ENCODE measurements around the gene GNPTG.

Gene GNPTG

DNA sequence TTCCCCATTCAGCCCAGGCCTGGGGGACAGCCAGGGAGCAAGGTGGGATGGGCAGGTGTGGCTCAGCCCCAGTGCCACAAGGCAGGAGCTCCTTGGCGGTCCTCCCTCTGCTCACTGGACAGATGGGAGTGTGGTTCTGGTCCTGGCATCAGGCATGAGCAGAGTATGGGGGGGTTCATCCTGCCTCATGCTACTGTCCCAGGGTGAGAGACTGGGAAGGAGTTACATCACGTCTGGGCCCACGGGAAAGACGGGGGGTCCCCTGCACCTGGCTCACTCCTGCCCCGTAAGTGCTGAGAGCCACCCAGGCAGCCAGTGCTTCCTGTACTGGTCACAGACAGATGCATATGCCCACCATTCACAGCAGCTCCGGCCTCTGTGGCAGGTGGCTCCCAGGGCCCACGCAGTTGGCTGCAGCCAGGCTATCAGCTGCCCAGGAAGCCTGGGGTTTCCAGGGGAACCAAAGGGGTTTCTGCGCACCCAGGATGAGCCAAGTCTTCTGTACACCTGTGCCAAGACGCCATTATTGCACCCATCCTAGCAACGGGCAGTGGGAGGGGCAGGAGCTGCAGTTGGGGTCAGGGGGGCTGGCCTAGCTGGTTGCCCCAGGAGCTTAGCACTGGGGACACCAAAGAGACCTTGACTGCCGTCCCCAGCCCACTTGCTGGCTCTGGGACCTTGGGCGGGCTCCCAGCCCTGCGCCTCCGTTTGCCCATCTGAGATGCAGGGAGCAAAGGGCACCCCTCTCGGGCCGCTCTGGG lies 16.3 kb upstream of the GNPTG start:
- DNase-seq: no peak

DNA sequence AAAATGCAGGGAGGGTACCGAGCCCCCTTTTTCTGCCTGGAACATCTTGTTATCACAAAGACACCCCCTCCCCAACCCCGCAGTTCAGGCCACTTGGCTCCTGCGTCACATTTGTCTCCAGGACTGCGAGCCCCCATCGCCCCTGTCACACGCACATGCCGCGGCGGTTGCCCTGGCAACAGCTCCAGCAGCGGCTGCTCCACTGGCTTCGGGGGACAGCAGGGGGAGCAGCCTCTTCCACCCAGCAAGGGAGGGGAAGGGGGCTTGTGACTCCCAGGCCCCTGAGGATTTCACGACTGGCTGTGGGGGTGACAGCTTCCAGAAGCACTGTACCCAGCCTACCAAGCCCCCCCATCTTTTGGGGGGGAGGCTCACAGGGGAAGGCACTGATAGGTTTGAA lies 15.7 kb upstream of the GNPTG start:
- no peak for DNase-seq

DNA sequence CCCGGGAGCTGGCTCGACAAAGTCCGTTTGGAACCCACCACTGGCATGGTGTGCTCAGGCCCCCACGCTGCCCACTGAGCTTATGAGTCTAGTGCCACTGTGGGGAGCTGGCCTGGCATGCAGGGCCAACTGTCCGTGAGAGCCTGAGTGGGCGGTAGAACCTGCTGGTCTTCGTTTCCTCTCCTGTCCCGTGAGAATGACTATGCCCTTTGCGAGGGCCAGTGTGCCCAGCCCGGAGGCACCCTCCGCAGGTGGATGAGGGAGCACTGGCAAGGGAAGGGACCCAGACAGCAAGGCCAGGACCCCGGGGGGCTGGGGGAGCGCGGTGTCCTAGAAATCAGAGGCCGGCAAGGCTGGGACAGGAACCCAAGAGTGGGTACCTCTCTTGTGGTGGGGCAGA lies 15.1 kb upstream of the GNPTG start:
- DNase-seq: no peak

DNA sequence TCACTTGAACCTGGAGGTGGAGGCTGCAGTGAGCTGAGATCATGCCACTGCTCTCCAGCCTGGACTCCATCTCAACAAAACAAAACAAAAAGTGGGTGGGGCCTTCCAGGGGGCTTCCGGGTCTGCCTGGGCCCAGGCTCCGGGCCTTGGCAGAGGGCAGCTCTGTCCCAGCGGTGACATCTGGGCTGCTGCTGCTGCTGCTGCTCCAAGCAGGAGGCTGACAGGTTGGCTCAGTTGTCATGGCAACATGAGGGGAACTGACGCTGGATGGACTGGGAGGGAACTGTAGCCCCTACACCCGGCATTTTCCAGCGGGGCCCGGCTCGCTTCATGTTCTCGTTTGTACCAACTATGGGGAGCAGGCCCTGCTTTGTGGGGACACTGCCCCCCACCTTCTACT lies 14.2 kb upstream of the GNPTG start:
- no peak for DNase-seq

DNA sequence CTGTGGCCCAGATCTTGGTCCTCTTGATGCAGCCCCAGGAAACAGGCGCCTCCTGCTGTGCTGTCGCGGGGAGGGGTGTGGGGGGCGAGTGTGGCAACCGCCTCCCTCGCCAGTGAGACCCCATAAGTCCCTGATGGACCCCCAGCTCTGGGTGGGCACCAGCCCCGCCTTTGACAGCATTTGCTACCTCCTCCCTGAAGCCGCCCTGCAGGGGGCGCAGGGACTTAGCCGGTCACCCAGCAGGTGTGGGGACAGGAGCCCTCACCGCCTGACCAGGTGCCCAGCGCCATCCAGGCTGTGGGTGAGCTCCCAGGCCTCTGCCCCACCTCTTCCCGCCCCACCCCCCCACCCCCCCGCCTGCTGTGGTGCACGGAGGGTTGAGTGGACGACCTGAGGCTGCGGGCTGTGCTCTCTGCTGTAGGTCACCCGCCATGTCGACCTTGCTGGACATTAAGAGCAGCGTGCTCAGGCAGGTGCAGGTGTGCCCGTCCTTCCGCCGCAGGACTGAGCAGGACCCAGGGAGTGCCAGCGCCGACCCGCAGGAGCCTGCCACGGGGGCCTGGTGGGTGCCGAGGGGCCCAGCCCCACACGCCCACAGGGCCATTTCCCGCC lies 13.5 kb upstream of the GNPTG start:
- peak; percentile 36 for DNase-seq

DNA sequence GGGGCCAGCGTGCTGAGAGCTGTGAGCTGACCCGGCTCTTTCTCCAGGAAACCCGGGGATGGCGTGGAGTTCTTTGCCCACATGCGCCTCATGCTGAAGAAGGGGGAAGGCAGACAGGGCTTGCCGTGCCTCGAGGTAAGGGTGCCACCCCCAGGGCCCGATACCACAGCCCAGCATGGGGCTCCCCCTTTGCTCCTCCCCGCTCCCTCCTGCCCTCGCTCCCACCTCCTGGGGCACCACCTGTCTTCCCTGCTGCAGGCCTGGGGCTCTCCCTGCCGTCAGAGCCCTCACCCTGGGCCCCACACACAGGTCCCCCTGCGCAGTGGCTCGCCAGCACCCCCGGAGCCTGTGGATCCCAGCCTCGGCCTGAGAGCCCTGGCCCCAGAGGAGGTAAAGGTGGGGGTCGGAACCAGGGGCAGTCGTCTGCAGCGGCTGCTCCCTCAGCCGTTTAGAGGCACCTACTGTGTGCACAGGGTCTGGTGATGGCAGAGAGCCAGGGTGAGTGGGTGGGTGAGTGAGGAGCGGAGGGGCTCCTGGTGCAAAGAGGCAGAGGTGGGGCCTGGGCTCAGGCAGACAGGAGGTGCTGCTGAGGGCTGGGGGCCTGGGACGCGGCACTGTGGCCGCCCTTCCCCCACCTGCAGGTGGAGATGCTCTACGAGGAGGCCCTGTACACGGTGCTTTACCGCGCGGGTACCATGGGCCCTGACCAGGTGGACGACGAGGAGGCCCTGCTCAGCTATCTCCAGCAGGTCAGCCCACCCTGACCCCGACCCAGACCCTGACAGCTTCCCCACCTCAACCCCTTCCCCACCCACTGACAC lies 12.7 kb upstream of the GNPTG start:
- DNase-seq: no peak

DNA sequence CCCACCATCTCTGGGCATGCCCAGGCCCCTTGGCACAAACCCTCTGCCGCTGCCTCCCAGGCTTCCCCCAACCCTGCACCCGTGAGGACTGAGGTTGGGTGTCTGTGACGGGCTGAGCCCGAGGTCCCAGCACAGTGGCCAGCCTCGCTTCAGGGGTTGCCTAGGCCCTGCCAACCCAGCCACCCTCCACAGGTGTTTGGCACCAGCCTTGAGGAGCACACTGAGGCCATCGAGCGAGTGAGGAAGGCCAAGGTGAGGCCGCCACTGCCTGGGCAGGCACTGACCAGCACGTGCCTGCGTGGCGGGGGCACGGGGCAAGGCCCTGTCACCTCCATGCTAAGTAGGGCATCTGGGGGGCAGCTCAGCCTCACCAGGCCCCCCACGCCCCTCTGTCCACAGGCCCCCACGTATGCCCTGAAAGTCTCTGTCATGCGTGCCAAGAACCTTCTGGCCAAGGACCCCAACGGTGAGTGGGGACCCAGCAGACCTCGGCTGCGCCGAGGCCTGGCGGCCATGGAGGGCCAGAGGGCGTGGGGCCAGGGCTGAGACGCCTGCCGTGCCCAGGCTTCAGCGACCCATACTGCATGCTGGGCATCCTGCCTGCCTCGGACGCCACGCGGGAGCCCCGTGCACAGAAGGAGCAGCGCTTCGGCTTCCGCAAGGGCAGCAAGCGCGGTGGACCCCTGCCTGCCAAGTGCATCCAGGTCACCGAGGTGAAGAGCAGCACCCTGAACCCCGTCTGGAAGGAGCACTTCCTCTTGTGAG lies 10.8 kb upstream of the GNPTG start:
- no peak for DNase-seq

DNA sequence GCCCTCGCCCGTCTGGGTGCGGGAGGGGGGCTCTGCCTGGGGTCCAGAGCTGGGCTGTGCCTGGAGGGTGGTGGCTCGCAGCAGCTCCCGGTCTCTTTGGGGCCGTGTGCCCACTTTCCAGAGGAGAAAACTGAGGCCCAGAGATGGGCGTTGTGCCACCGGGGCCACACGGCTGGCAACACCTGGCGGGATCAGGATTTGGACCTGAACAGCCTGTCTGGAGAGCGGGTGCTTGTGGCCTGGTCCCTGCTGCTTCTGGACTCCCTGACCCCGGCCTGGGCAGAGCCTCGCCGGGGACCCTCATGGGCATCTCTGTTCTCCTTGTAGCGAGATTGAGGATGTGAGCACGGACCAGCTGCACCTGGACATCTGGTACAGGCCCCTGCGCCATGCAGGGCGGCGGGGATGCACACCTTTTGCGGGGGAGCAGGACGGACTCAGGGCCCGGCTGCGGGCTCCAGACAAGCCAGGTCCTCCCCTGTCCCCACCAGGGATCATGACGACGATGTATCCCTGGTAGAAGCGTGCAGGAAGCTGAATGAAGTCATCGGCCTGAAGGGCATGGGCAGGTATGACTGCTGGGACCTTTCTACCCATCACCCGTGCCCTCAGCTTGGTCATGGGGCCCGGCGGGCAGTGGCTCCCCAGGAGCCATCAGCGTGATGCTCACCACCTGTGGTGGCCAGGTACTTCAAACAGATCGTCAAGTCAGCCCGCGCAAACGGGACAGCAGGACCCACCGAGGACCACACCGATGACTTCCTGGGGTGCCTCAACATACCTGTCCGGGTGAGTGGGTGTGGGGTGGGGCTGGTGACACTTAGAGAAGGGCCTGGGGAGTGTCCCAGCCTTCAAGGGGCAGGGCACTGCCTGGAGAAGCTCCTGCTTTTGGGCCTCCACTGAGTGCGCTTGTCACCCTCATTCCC lies 10.0 kb upstream of the GNPTG start:
- no peak for DNase-seq

DNA sequence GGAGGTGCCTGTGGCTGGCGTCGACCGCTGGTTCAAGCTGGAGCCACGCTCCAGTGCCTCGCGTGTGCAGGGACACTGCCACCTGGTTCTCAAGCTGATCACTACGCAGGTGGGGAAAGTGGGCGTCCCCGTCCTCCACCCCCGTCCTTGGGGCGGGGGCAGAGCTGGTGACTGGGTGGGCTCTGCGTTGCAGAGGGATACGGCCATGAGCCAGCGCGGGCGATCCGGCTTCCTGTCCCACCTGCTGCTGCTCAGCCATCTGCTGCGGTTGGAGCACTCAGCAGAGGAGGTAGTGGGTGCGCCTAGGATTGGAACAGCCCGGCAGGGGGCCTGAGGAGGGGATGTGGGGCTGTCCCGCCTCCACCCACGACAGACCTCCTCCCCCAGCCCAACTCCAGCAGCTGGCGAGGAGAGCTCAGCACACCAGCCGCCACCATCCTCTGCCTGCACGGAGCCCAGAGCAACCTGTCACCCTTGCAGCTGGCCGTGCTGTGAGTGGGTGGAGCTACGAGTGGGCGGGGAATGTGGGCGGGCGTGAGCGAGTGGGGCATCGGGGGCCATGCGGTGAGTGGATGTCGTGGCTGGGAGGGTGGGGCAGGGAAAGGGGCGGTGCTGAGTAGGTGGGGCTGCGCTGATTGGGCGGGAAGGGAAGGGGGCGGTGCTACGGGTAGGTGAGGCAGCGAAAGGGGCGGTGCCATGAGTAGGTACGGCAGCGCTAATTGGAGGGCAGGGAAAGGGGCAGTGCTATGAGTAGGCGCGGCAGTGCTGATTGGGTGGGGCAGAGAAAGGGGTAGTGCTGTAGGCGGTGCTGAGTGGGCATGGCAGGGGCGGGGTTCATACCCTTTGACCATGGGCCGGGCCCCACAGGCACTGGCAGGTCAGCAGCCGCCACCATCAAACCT lies 9.0 kb upstream of the GNPTG start:
- DNase-seq: peak; percentile 95

DNA sequence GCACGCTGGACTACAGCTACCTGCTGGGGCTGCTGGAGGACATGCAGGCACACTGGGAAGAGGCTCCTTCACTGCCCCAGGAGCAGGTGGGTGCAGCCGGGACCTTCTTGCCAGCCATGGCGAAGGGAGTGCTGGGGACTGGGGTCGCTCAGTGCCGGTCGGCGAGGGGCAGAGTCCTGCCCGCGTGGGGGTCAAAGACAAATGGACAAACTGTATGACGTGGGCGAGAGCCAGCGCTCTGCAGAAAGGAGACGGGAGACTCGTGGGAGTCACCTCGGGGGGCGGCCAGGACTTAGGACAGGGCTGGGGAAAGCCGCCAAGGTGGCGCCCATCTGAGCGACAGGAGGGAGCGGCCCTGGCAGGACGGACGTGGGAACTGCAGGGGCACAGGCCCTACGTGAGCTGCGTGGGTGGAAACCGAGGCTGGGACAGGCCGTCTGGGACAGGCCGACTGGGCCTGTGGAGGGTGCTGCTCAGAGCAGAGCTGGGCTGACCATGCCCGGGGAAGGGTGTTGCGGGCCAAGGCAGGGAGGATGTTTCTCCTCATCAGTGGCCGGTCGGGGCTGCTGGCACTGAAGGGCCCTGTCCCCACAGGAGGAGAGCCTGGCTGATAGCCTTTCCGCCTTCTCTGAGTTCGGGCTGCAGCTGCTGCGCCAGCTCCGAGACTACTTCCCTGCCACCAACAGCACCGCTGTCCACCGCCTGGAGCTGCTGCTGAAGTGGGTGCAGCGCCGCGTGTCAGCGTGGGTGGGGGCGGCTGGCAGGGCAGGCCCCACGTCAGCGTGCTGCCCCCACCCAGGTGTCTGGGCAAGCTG lies 8.1 kb upstream of the GNPTG start:
- DNase-seq: no peak

DNA sequence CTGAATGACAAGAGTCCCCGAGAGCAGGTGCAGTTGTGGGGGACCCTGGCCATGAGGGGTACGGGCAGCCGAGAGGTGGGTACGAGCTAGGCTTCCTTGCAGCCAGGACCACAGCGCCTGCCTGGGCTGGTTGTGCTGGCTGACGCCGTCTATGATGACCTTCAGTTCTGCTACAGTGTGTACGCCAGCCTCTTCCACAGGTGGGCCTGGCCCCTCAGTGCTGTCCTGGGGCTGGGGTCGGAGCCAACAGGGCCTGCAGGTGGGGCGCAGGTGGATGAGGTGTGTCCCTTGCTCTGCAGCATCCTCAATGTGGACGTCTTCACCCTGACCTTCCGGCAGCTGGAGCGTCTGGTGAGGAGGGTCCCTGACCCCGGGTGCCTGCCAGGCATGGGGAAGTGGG lies 7.2 kb upstream of the GNPTG start:
- no peak for DNase-seq

DNA sequence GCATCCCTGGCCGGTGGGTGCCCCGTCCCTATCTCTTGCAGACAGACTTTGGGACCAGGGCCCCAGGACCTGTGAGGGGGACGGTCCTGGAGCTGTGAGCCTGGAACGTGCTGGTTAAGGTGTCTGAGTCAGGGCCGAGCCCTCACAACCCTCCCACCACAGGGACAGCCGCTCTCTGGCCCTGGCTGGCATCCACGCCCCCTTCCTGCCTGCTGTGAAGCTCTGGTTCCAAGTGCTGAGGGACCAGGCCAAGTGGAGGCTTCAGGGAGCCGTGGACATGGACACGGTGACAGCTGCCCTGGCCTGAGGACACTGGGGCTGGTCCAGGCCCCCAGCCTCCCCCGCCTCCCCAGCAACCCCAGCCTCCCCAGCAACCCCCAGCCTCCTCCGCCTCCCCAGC lies 6.6 kb upstream of the GNPTG start:
- no peak for DNase-seq

DNA sequence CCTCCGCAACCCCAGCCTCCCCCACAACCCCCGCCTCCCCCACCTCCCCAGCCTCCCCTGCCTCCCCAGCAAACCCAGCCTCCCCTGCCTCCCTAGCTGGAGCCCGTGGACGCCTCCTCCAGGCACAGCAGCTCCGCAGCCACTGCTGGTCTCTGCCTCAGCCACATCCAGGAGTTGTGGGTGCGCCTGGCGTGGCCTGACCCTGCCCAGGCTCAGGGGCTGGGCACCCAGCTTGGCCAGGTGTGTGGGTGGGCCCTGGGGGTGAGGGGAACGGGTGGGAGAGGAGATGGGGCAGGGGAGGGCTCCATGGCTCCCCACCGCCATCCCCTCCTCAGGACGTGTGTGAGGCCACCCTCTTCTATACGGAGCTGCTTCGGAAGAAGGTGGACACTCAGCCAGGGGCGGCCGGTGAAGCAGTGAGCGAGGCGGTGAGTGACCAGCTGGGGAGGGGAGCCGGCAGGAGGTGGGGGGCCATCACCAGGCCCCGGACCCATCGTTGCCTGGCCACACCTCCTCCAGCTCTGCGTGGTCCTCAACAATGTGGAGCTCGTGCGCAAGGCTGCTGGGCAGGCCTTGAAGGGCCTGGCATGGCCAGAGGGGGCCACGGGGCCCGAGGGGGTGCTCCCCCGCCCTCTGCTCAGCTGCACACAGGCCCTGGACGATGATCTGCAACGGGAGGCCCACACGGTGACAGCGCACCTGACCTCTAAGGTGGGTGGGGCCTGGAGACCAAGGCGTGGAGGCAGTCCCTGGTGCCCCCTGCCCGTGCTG lies 5.9 kb upstream of the GNPTG start:
- no peak for DNase-seq

DNA sequence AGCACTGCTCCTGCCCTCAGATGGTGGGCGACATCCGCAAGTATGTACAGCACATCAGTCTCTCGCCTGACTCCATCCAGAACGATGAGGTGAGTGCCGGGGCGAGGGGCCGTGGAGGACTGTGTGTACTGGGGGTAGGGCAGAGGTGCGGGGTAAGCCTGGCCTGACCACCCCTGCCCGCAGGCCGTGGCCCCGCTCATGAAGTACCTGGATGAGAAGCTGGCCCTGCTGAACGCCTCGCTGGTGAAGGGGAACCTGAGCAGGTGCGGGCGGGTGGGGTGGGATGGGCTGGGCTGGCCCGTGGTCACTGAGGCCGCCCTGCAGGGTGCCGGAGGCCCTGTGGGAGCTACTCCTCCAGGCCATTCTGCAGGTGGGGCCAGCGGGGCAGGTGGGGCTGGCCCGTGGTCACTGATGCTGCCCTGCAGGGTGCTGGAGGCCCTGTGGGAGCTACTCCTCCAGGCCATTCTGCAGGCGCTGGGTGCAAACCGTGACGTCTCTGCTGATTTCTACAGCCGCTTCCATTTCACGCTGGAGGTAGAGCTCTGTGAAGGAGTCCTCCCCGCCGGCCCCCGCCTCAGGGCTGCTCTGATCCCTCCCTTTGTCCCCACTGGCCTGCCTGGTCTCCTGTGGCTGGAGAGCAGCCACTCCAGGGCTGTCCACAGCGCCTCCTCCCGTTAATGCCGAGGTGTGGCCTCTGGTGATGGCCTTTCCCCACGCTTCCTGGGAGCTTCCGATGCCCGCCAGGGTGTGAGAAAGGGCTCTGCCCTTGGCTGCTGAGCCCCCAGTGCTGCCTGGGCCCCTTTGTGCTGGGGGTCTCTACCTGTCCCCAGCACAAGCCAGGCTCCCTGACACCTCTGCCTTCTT lies 5.1 kb upstream of the GNPTG start:
- no peak for DNase-seq

DNA sequence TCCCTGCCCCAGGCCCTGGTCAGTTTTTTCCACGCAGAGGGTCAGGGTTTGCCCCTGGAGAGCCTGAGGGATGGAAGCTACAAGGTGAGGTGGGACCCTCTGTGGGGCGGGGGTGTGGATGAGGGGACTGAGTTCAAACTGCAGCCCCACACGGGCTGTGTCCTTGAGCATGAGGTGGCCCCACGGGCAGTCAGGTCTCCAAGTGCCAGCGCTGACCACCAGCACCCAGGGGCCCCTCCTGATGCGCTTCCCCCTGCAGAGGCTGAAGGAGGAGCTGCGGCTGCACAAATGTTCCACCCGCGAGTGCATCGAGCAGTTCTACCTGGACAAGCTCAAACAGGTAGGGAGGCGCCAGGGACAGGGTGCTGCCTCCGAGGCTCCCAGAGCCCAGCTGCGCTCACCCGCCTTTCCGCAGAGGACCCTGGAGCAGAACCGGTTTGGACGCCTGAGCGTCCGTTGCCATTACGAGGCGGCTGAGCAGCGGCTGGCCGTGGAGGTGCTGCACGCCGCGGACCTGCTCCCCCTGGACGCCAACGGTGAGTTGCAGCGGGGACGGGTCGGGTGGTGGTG lies 4.4 kb upstream of the GNPTG start:
- no peak for DNase-seq

DNA sequence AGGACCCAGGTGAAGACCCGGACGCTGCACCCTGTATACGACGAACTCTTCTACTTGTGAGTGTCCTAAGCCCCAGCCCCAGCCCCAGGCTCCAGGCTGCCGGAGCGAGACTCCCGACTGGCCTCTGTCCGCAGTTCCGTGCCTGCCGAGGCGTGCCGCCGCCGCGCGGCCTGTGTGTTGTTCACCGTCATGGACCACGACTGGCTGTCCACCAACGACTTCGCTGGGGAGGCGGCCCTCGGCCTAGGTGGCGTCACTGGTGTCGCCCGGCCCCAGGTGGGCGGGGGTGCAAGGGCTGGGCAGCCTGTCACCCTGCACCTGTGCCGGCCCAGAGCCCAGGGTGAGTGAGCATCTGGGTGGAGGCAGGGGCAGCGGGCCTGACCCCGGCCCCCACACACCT lies 3.8 kb upstream of the GNPTG start:
- no peak for DNase-seq

DNA sequence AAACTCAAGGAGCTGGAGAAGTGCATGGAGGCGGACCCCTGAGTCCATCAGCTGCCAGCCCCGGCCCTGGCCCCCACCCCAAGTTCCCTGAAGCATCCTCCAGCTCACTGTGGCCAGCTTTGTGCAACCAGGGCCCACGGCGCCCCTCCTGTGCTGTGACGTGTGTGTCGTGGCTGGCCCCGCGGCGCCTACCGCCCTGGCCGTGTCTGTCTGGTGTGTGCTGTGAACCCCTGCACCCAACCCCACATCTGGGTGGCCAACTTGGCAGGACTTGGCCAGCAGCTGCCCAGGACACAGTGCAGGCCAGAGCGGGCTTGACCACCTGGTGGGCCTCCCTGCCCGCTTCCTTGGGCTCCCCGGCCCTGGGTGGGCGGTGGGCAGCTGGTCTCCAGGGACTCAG lies 3.3 kb upstream of the GNPTG start:
- no peak for DNase-seq

DNA sequence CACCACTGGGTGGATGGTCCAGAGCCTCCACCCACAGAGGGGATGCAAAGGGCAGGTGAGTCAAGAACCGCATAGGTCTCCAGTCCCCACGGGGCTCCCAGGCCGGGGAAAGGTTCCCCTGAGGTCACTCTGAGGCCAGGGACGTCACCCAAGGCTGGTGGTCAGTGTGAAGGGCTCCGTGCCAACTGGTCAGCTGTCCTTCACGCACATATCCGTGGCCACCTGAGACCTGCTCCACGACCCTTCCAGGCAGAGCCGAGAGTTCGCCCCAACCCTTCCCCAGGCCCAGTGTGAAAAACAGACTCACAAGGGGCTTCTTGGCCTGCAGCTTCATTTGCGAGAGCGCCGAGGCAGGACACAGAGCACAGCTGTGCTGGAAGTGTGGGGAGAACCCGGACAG lies 2.8 kb upstream of the GNPTG start:
- DNase-seq: no peak
